ENCODE measurements around the gene ASPA.

ASPA gene

DNA sequence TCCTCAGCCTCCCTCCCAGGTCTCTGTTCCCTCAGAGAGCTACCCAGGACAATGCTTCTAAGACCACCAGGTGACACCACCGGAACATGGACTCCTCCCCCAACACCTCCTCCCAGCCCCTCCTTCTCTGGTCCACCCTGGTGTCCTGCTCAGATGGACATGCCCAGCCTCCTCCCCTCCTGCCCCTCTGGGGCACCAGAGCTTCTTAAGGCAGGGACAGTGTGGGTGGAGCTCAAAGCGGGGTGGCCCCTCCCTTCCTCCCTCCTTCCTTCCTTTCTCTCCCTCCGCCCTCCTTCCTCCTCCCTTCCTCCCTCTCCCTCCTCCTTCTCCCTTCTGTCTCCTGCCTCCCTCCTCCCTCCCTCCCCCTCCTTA lies 59.1 kb downstream of the ASPA start:
- peak; percentile 73 for DNase-seq (ENCODE audit: low read depth)

DNA sequence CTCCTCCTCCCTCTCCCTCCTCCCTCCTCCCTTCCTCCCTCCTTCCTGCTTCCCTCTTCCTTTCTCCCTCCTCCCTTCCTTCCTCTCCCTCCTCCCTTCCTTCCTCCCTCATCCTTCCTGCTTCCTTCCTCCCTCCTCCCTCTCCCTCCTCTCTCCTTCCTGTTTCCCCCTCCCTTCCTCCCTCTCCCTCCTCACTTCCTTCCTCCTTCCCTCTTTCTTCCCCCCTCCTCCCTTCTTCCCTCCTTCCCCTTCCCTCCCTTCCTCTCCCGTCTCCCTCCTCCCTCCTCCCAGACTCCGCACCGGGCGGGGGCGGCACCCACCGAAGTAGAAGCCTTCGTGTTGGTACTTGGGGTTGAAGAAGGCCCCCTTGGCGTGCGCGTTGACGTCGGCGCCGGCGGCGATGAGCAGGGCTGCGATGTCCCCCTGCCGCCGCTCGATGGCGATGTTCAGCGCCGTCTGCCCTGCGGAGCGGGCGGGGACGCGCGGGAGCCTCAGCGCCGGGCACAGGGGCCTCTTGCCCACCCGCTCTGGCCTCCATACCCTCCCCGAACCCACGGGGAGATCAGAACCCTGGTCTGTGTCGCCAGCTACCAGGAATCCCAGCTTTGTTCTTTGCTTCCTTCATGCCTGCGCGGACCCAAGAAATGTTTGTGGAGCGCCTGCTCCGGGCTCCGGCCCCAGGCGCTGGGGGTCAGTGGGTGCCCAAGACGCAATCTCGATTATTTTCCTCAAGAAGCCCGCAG lies 59.6 kb downstream of the ASPA start:
- DNase-seq (ENCODE audit: low read depth): peak; percentile 84

DNA sequence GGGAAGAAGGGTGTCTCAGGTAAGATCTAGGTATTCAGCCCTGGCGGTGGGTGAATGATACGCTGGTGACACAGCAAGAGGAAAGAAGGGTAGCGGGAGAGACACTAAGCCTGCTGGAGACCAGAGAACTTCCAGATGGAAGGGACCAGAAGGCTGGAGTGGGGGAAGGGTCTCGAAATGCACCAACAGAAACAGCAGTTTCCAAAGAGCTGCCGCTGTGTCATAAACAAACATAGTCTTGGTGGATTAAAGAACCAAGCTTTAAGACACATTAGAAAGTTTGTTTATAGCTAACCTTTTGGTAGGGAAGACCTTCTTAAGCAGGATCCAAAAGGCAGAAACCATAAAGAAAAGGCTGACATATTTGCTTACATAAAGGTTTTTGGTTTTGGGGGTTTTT lies 60.9 kb downstream of the ASPA start:
- DNase-seq (ENCODE audit: low read depth): peak; percentile 19

DNA sequence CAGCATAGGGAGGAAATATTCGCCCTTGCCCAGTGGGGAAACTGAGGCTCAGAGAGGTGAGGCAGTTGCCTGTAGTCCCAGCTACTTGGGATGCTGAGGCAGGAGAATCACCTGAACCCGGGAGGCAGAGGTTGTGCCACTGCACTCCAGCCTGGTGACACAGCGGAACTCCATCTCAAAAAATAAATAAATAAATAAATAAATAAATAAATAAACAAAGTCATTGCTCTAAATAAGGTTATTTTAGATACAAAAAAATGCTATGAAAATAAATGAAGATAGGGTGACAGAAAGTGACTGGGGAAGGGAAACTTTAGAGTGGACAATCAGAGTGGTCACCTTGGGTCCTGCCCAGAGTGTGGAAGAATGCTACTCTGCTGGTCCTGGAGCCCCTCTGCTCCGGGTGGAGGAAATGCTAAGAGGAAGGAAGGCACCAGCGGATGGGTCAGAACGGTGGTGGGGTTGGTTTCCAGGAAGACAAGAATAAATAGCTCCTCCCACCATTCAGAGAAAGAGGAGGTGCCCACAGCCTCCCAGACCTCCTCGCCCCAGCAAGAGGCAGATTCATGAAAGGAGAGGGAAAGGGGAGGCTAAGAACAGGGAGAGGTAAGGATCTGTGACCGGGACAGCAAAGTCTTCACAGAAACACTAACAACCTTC lies 64.2 kb downstream of the ASPA start:
- no peak for DNase-seq (ENCODE audit: low read depth)

DNA sequence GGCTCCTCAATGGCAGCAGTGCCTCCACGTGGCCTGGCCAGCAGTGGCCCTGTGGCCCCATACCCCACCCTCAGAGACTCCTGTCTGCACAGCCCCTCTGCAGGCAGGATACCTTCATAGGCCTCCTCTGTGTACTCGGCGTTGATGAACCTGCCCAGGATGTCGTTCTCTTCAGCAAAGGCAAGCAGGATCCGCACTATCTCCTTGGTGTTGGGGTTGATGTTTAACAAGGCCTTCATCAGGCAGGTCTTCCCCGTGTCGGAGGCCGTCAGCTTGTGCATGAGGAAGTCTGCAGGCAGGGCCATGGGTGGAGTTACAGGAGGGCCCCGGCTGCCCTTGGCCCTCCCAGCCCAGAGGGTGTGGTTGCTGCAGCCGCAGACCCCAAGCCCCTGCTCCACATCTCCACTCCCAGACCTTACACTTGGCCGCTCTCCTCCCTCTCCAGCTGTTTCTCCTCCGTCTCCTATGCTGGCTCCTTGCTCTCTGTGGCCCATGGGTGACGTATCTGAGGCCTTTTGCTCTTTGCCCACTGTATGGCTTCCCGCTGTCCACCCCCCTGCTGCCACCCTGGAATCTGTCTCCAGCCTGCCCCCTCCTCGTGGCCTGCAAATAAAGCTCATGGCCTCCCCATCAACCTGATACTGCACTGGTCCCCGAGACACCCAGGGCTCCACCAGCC lies 66.8 kb downstream of the ASPA start:
- DNase-seq (ENCODE audit: low read depth): no peak

DNA sequence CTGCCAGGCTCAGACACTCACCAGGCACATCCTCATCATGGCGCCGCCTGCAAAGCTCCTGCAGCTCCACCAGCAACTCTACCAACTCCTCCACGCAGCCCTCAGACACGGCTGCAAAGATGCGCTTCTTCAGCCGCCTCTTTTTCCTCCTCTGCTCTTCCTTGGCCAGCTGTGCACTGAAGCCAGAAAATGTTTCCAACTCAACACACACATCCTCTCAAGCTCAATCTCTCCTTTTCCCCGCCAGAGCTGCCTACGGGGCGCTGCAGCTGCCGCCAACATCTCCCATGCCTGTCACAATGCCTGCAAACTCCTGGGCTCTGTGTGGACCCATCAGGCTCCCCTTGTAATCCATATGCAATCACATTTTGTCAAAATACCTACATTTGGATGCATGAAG lies 67.7 kb downstream of the ASPA start:
- no peak for DNase-seq (ENCODE audit: low read depth)

DNA sequence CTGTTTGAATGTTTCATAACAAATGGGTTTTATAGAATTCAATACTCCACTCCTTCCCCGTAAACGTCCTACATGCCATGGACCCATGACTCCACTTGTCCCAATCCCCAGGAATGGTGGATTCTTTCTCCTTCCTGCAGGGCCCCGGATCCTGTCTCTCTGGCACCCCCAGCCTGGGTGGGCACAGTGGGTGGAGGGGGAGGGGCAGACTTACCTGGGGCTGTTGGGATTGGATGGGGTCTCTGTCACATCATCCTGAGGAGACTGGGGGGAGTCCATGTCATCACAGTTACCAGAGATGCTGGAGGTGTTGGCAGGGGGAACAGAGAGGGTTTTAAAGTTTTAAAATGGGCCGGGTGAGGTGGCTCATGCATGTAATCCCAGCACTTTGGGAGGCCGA lies 68.6 kb downstream of the ASPA start:
- no peak for DNase-seq (ENCODE audit: low read depth)

DNA sequence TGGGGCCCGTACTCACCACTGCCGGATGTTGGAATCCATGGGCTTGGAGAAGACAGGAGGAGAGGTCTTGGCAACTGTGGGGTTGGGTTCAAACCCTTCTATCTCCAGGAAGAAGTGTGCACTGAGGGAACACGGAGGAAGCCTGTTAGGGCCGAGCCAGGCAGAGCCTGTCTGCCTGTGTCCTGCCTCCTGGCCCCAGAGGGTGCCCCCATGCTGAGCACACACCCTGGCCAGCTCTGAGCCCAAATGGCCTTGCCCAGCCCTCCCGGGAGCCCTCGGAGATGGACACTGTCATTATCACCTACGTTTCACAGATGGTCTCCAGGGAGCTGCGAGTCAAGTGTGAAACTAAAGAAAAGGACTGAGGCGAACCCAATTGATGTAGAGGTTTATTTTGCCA lies 69.4 kb downstream of the ASPA start:
- no peak for DNase-seq (ENCODE audit: low read depth)

DNA sequence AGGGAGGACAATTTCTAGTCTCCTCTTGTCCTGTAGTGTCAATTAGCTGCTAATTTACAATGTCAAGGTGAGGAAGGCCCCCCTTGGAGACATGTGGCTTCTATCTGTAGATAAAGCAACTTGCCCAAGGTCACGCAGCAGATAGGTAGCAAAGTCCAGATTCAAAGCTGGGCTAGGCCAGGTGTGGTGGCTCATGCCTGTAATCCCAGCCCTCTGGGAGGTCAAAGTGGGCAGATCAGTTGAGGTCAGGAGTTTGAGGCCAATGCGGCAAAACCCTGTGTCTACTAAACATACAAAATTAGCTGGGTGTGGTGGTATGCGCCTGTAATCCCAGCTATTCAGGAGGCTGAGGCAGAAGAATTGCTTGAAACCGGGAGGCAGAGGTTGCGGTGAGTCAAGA lies 70.7 kb downstream of the ASPA start:
- DNase-seq (ENCODE audit: low read depth): no peak

DNA sequence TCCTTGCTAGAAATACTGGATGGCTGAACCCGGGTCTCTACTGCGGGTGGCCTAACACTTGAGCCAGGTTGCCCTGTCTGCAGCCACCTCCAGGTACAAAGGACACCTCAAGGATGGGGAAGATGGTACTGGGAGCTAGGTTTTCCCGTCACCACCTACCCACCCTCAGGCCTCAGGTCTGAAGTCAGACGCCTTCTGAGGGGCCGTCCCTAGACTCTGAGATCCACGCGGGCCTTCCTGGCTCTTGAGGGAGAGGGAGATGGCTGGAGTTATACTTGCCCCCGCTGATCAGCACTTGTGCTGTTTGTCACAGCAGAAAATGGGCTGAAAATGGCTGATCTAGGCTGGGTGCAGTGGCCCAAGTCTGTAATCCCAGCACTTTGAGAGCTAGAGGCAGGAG lies 71.2 kb downstream of the ASPA start:
- no peak for DNase-seq (ENCODE audit: low read depth)

DNA sequence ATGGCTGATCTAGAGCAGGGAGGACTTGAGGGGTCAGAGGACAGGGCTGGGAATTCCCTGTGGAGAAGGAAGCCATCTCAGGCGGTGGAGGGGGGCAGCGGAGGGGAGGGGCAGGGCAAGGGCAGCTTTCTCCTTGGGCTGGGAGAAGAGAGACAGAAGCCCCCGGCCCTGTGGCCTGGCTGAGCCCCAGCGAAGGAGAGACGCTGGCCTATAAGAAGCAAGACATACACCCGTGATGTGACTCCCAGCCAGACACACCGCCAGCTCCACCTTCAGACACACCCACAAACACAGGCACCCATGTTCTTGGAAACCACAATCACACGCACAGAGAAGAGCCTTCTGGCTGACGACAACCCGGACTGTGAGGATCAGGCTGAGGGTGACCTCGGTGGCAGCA lies 71.8 kb downstream of the ASPA start:
- no peak for DNase-seq (ENCODE audit: low read depth)

DNA sequence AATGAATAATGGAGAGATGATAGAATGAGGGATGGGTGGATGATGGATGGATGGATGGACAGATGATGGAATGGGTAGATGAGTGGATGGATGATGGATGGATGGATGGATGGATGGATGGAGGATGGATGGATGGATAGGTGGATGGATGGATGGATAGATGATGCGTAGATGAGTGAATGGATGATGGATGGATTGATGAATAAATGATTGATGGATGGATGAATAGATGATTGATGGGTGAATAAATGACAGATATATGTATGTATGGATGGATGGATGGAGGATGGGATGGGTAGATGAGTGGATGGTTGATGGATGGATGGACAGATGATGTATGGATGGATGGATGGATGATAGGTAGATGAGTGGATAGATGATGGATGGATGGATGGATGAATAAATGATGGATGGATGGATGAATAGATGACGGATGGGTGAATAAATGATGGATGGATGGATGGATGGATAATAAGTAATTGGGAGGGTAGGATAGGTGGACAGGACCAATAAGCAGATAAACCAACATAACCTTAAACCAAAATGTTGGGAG lies 73.9 kb downstream of the ASPA start:
- no peak for DNase-seq (ENCODE audit: low read depth)

DNA sequence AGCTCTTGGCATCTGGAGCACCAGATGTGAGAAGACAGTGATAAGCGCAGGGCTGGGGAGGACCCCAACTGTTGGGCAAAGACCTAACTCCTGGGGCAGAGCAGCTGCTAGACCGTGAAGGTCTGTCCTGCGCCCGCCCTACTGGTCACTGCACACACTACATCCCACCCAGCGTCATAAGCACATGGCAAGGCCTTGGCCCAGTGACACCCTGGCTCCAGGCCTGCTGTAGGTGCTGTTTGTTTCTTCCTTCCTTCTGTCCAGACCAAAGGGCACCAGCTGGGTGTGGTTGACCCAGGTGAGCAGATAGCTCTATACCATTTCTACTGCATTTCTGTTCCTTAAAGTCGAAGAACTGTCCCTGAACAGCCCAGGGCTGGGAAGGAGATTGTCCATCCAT lies 75.4 kb downstream of the ASPA start:
- no peak for DNase-seq (ENCODE audit: low read depth)

DNA sequence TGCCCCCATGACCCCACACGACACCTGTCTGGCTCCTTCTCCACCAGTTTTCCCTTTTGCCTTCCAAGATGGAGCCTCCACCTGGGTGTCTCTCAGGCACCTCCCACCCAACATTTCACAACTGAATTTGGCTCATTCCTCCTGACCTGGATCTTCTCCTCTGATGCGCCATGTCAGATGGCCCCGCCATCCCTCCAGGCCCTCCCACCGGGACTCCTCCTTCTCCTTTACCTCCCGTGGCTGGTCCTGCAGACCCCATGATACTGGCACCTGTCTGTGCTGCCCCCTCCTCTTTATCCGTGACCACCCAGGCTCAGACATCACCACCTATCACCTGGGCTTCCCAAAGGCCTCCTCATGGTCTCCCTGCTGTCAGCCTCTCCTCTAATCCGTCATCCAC lies 77.1 kb downstream of the ASPA start:
- DNase-seq (ENCODE audit: low read depth): no peak
